Measurements from ENCODE around the gene MFRP. TPM values are rescaled to one million over a fixed set of nuclear protein-coding genes. Genes with fewer than 3 reads are reported as not detected.

MFRP gene
- total RNA-seq, 1 experiment from 2014 or later: not detected

DNA sequence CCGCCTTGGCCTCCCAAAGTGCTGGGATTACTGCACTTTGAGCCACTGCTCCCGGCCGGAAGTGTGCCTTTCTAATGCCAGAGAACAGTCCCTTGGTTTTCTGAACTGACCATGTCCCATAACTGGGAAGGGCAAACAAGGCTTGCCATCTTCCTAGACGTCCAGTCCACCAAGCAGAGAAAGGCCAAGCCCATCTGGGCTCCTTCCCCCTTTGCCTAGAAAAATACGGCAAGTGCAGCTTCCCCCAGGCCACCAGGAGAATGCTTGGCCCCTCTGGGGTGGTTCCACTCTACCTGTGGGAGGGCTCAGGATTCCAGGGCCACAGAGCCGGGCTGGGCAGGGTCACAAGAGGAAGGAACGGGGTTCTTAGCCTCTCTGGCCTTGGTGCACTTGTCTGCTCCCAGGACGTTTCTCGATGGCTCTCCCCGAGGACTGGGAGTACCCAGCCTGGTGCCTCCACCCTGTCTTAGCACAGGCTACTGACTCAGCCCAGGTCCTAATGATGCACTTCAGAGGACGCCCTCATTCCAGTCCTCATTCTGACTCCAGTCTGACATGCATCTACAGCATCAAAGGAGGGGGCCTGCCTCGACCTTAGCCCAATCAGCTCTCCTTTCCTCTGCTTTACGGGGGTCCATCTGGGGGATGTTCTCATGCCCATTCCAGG is 33.8 kb upstream of the MFRP start:
- intact Hi-C loops (cut with micrococcal nuclease; ENCODE audit: unreplicated experiment): no loop called here
- no peak for DNase-seq
- H3K36me3 Mint-ChIP-seq (ENCODE audit: insufficient read depth, unreplicated experiment): no peaks in the 10 kb centered on the region
- no peak overlapping the region for H3K27ac Mint-ChIP-seq (ENCODE audit: unreplicated experiment)
- TF ChIP-seq, protein P1, sequence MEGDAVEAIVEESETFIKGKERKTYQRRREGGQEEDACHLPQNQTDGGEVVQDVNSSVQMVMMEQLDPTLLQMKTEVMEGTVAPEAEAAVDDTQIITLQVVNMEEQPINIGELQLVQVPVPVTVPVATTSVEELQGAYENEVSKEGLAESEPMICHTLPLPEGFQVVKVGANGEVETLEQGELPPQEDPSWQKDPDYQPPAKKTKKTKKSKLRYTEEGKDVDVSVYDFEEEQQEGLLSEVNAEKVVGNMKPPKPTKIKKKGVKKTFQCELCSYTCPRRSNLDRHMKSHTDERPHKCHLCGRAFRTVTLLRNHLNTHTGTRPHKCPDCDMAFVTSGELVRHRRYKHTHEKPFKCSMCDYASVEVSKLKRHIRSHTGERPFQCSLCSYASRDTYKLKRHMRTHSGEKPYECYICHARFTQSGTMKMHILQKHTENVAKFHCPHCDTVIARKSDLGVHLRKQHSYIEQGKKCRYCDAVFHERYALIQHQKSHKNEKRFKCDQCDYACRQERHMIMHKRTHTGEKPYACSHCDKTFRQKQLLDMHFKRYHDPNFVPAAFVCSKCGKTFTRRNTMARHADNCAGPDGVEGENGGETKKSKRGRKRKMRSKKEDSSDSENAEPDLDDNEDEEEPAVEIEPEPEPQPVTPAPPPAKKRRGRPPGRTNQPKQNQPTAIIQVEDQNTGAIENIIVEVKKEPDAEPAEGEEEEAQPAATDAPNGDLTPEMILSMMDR (IDR thresholded peaks at IDR 0.05; ENCODE audit: unreplicated experiment): no peak
- H3K9me3 Mint-ChIP-seq (ENCODE audit: low read depth, unreplicated experiment): no peaks in the 10 kb centered on the region
- H3K4me1 Mint-ChIP-seq (ENCODE audit: low read depth, unreplicated experiment): no peaks in the 10 kb centered on the region
- no TSS peak for BruUV-seq (replicated peaks)
- CTCF ChIA-PET: interaction anchor here (1.5 to 2.3 kb wide), 2 partner anchors 42 to 95 kb away, joined by 6 to 8 read pairs; no protein-coding TSS in a partner anchor
- H3K4me3 Mint-ChIP-seq (ENCODE audit: low read depth, unreplicated experiment): no peak overlapping the region
- no peaks in the 10 kb centered on the region for H3K27me3 Mint-ChIP-seq (ENCODE audit: unreplicated experiment)

DNA sequence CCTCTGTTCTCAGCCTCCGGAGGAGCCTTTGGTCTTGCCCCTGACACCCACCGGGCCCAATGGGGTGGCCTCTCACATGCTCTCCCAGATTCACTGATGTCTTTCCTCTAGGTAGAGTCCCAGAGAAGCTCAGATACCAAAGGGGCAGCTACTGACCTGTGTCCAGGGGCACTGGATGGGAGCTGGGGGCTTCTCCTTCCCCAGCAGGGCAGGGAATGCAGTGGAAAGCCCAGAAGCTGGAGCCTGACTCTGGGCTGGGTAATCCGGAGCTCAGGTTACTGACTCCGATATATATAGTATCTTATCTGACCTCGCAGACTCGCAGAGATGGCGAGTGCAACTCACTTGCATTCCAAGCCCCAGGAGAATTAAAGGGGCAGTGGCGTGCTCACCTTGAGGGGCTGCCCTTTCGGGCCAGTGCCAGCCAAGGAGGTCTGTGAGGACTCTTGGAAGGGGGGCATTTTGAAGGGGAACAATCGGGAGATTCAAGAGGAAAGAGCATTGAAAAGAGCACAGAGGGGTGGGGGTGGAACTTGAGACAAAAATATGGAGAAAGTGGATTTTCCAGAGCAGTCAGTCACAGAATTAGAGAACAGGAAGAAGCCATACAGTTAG is 32.5 kb upstream of the MFRP start:
- Mint-ChIP-seq H3K9me3 (ENCODE audit: low read depth, unreplicated experiment) (no peaks in the 10 kb centered on the region), H3K4me1 (ENCODE audit: low read depth, unreplicated experiment) (no peaks in the 10 kb centered on the region), H3K36me3 (ENCODE audit: insufficient read depth, unreplicated experiment) (no peaks in the 10 kb centered on the region), H3K27me3 (ENCODE audit: unreplicated experiment) (no peaks in the 10 kb centered on the region), H3K27ac (ENCODE audit: unreplicated experiment) (no peak overlapping the region), H3K4me3 (ENCODE audit: low read depth, unreplicated experiment) (no peak overlapping the region)
- DNase-seq: no peak
- BruUV-seq (replicated peaks): no TSS peak
- intact Hi-C loops (cut with micrococcal nuclease; ENCODE audit: unreplicated experiment): no loop called here
- TF ChIP-seq, protein P1 (IDR thresholded peaks at IDR 0.05; ENCODE audit: unreplicated experiment): no peak
- CTCF ChIA-PET: no interaction called here

DNA sequence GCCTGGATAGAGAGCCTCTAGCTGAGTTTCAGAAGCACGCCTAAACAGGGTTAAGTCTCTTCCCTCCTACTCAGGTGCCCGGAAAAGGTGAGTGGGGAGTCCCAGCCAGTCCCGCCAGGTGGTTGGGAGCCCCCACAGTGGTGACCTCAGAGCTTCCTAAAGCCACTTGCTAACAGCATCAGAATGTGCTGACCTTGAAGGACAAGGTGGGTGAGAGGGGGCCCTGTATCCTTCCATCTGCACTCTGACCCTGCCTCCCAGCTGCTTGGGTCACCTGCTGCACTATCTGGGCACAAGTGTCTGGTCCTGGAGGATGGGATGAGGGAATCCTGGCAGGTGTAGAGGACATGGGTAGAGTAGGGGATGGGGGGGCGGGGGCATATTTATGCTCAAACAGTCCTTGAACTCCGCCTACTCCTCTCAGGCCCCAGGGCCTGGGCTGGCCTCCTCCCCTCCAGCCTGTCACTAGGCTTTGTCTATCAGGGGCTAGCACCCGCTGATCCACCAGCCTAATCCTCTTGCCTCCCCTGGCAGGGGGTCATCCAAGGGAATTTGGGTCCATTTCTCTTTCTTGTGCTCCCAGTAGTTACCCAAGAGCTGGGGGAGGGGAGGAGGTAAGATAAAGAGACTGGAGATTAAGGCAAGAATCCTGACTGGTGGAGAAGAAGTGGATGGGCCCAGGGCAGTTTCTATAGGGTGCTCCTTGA is 31.6 kb upstream of the MFRP start:
- intact Hi-C loops (cut with micrococcal nuclease; ENCODE audit: unreplicated experiment): no loop called here
- no TSS peak for BruUV-seq (replicated peaks)
- H3K4me3 Mint-ChIP-seq (ENCODE audit: low read depth, unreplicated experiment): no peak overlapping the region
- no peaks in the 10 kb centered on the region for H3K36me3 Mint-ChIP-seq (ENCODE audit: insufficient read depth, unreplicated experiment)
- DNase-seq: no peak
- TF ChIP-seq, protein P1 (IDR thresholded peaks at IDR 0.05; ENCODE audit: unreplicated experiment): no peak
- H3K9me3 Mint-ChIP-seq (ENCODE audit: low read depth, unreplicated experiment): no peaks in the 10 kb centered on the region
- H3K27ac Mint-ChIP-seq (ENCODE audit: unreplicated experiment): no peak overlapping the region
- H3K27me3 Mint-ChIP-seq (ENCODE audit: unreplicated experiment): no peaks in the 10 kb centered on the region
- no peaks in the 10 kb centered on the region for H3K4me1 Mint-ChIP-seq (ENCODE audit: low read depth, unreplicated experiment)
- CTCF ChIA-PET: no interaction called here

DNA sequence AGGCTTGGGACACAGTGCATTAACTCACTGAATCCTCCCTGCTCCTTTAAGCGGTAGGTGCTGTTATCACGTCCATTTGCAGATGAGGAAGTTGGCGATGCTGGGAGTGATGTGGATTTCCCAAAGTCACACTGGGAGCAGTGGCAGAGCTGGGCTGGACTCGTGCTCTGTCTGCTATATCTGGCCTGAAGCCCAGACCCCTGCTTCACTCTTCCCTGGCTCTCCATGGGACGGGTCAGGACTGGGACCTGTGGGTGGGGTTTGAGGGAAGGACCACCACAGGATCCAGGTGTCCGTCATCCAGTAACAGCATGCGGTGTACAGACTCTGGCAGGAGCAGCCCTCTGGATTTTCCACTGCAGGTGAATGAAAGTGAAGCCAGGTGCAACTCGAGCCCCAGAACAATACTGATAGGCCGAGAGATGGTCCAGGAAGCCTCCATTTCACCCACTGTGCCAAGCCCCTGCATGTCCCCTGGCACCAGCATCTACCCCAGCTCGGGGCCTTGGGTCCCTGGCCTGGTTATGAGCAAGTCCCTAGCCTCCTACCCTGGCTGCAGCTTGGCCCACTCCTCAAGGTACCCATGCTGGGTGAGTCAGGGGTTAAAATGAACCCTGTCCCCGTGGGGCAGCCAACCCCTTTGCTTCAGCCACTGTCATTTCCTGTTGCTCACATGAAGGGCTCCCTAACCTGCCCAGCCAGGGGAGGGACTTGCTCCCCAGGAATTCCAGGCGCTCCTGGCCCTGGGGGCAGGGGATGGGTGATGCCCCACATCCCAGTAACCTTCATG is 30.8 kb upstream of the MFRP start:
- BruUV-seq (replicated peaks): no TSS peak
- no peak overlapping the region for H3K4me3 Mint-ChIP-seq (ENCODE audit: low read depth, unreplicated experiment)
- H3K9me3 Mint-ChIP-seq (ENCODE audit: low read depth, unreplicated experiment): no peaks in the 10 kb centered on the region
- H3K4me1 Mint-ChIP-seq (ENCODE audit: low read depth, unreplicated experiment): no peaks in the 10 kb centered on the region
- CTCF ChIA-PET: interaction anchor here (1.3 kb wide), 1 partner anchor 39 kb away, joined by 12 read pairs; no protein-coding TSS in a partner anchor
- no peak overlapping the region for H3K27ac Mint-ChIP-seq (ENCODE audit: unreplicated experiment)
- H3K36me3 Mint-ChIP-seq (ENCODE audit: insufficient read depth, unreplicated experiment): no peaks in the 10 kb centered on the region
- intact Hi-C loops (cut with micrococcal nuclease; ENCODE audit: unreplicated experiment): no loop called here
- TF ChIP-seq, protein P1 (IDR thresholded peaks at IDR 0.05; ENCODE audit: unreplicated experiment): no peak
- no peak for DNase-seq
- H3K27me3 Mint-ChIP-seq (ENCODE audit: unreplicated experiment): no peaks in the 10 kb centered on the region
